Measurements from ENCODE around the gene MERTK. TPM values are rescaled to one million over a fixed set of nuclear protein-coding genes. Genes with fewer than 3 reads are reported as not detected.

Gene MERTK
- total RNA-seq, 1 donor from 2014 or later = 11.1 TPM

GRCh38 chr2:112056626-112056987, 158.2 kb downstream of the MERTK start:
- intact Hi-C loops (cut with DNase I) = loop anchor here (5.0 kb wide), 2 partner anchors 376 to 591 kb away; partner anchors contain the start of genes RGPD8 and SLC20A1
- no peaks in the 10 kb centered on the region for H3K9me3 ChIP-seq
- DNase-seq (ENCODE audit: low spot score in 2 of 2) = no peak
- peak overlapping the region; percentile 76 to 98 for H3K4me3 ChIP-seq
- peak overlapping the region; percentile 91 to 98 for H3K27ac ChIP-seq
- no peaks in the 10 kb centered on the region for H3K27me3 ChIP-seq
- peaks cover 0 to 21% of the 10 kb centered on the region in 2 donors for H3K4me1 ChIP-seq
- peaks cover 8 to 10% of the 10 kb centered on the region in 2 donors for H3K36me3 ChIP-seq
- TF ChIP-seq, protein P1, sequence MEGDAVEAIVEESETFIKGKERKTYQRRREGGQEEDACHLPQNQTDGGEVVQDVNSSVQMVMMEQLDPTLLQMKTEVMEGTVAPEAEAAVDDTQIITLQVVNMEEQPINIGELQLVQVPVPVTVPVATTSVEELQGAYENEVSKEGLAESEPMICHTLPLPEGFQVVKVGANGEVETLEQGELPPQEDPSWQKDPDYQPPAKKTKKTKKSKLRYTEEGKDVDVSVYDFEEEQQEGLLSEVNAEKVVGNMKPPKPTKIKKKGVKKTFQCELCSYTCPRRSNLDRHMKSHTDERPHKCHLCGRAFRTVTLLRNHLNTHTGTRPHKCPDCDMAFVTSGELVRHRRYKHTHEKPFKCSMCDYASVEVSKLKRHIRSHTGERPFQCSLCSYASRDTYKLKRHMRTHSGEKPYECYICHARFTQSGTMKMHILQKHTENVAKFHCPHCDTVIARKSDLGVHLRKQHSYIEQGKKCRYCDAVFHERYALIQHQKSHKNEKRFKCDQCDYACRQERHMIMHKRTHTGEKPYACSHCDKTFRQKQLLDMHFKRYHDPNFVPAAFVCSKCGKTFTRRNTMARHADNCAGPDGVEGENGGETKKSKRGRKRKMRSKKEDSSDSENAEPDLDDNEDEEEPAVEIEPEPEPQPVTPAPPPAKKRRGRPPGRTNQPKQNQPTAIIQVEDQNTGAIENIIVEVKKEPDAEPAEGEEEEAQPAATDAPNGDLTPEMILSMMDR (IDR thresholded peaks at IDR 0.05) = no peak

DNA sequence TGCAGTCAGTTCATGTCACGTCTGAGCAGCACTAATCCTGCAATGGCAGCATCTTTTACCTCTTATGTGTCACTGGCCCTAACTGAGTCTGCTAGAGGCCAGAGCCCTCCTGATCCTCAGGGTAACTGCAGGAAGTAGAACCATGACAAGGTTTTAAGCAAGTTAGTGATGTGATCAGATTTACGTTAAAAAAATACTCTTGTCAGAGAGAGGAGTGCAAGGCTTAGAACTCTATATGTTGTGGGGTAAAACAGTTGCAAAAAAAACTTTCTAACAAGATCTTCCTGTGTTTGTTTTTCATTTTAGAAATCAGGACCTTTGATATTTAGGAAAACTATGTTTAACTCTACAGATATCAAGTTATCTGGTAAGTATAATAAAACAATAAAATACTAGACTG, 161.3 kb downstream of the MERTK start:
- TF ChIP-seq, protein P1 (IDR thresholded peaks at IDR 0.05) = no peak
- intact Hi-C loops (cut with DNase I) = loop anchor here (5.0 kb wide), 2 partner anchors 373 to 588 kb away; partner anchors contain the start of genes RGPD8 and SLC20A1
- no peak overlapping the region for H3K27ac ChIP-seq
- H3K4me1 ChIP-seq = peaks cover 0 to 17% of the 10 kb centered on the region in 2 donors
- no peaks in the 10 kb centered on the region for H3K9me3 ChIP-seq
- DNase-seq (ENCODE audit: low spot score in 2 of 2) = no peak
- no peak overlapping the region for H3K4me3 ChIP-seq
- peaks cover 23 to 24% of the 10 kb centered on the region in 2 donors for H3K36me3 ChIP-seq
- no peaks in the 10 kb centered on the region for H3K27me3 ChIP-seq

GRCh38 chr2:112061299-112061698, 162.9 kb downstream of the MERTK start:
- H3K4me1 ChIP-seq = peaks cover 0 to 17% of the 10 kb centered on the region in 2 donors
- peaks cover 35 to 39% of the 10 kb centered on the region in 2 donors for H3K36me3 ChIP-seq
- no peak overlapping the region for H3K4me3 ChIP-seq
- H3K9me3 ChIP-seq = no peaks in the 10 kb centered on the region
- H3K27me3 ChIP-seq = no peaks in the 10 kb centered on the region
- intact Hi-C loops (cut with DNase I) = no loop called here
- TF ChIP-seq, protein P1 (IDR thresholded peaks at IDR 0.05) = no peak
- DNase-seq (ENCODE audit: low spot score in 2 of 2) = no peak
- no peak overlapping the region for H3K27ac ChIP-seq

- DNase-seq (ENCODE audit: low spot score in 2 of 2) = no peak
- H3K27ac ChIP-seq = no peak overlapping the region
- H3K4me1 ChIP-seq = peaks cover 0 to 11% of the 10 kb centered on the region in 2 donors
- H3K9me3 ChIP-seq = no peaks in the 10 kb centered on the region
- no peak overlapping the region for H3K4me3 ChIP-seq
- peaks cover 38 to 40% of the 10 kb centered on the region in 2 donors for H3K36me3 ChIP-seq
- intact Hi-C loops (cut with DNase I) = no loop called here
- H3K27me3 ChIP-seq = no peaks in the 10 kb centered on the region
- TF ChIP-seq, protein P1 (IDR thresholded peaks at IDR 0.05) = no peak
Measured at GRCh38 chr2:112061840-112062239, 163.4 kb downstream of the MERTK start.

DNA sequence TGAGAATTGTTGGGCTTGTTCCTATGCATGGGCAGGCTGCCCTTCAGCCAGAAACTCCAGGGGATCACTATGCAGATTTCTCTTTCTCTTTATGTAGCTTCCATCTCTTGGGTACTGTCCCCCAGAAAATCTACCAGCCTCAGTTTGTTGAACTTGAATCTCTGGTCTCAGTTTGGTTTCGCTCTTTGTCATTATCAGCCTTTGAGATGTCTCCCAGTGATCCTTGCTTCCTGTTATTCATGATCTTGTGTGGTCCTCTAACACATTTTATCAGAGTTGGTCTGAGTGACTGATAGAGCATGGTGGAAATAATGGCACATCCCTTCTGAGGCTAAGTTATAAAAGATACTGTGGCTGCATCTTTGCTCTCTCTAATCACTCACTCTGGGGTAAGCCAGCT, 164.5 kb downstream of the MERTK start:
- no peak overlapping the region for H3K27ac ChIP-seq
- intact Hi-C loops (cut with DNase I) = no loop called here
- H3K4me1 ChIP-seq = peaks cover 0 to 2% of the 10 kb centered on the region in 2 donors
- TF ChIP-seq, protein P1 (IDR thresholded peaks at IDR 0.05) = no peak
- no peak for DNase-seq (ENCODE audit: low spot score in 2 of 2)
- H3K36me3 ChIP-seq = peaks cover 44 to 47% of the 10 kb centered on the region in 2 donors
- H3K4me3 ChIP-seq = no peak overlapping the region
- H3K9me3 ChIP-seq = no peaks in the 10 kb centered on the region
- H3K27me3 ChIP-seq = no peaks in the 10 kb centered on the region

DNA sequence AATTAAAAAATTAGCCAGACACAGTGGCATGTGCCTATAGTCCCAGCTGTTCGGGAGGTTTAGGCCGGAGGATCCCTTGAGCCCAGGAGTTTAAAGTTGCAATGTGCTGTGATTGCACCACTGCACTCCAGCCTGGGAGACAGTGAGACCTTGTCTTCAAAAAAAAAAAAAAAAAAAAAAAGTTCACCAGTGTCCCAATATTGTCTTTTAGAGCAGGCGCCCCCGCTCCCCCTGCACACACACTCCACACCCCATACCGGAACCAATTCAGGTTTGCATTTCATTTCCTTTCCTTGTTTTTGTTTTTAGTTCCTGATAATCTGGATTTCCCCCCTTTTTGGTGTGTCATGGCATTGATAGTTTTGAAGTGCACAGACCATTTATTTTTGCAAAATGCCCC, 167.1 kb downstream of the MERTK start:
- no peak for DNase-seq (ENCODE audit: low spot score in 2 of 2)
- Histone ChIP-seq H3K27ac (no peak overlapping the region), H3K4me1 (no peaks in the 10 kb centered on the region), H3K36me3 (peaks cover 53 to 70% of the 10 kb centered on the region in 2 donors), H3K27me3 (no peaks in the 10 kb centered on the region), H3K4me3 (no peak overlapping the region), H3K9me3 (no peaks in the 10 kb centered on the region)
- TF ChIP-seq, protein P1 (IDR thresholded peaks at IDR 0.05) = no peak
- intact Hi-C loops (cut with DNase I) = no loop called here

Measured in ascending aorta (tissue), 2 donors.